ENCODE results near the gene MYBPC2.

MYBPC2 gene

GRCh38 chr19:50486823-50487515 lies 54.3 kb downstream of the MYBPC2 start:
- Histone ChIP-seq H3K36me3 (ENCODE audit: control insufficient read depth in 5 of 5, insufficient read depth in 5 of 5, low read length in 5 of 5) (peaks cover 0 to 25% (median 14%) of the 10 kb centered on the region in 5 donors), H3K4me1 (ENCODE audit: control insufficient read depth in 5 of 5, insufficient read depth in 5 of 5, low read length in 5 of 5) (peaks cover 0 to 9% (median 4%) of the 10 kb centered on the region in 5 donors), H3K9me3 (ENCODE audit: control insufficient read depth in 5 of 5, low read length in 5 of 5) (peaks cover 0 to 3% (median 0%) of the 10 kb centered on the region in 5 donors), H3K27me3 (ENCODE audit: control insufficient read depth in 5 of 5, insufficient read depth in 4 of 5, low read length in 5 of 5) (peaks cover 14 to 38% (median 23%) of the 10 kb centered on the region in 5 donors), H3K9ac (ENCODE audit: low read length in 5 of 5) (no peak overlapping the region), H3K4me3 (ENCODE audit: low read depth in 1 of 5, low read length in 5 of 5) (no peak overlapping the region), H3K27ac (ENCODE audit: low read depth, low read length) (no peak overlapping the region)

- H3K9ac ChIP-seq (ENCODE audit: low read length in 5 of 5), result no peak overlapping the region
- peaks cover 0 to 3% (median 0%) of the 10 kb centered on the region in 5 donors for H3K9me3 ChIP-seq (ENCODE audit: control insufficient read depth in 5 of 5, low read length in 5 of 5)
- H3K36me3 ChIP-seq (ENCODE audit: control insufficient read depth in 5 of 5, insufficient read depth in 5 of 5, low read length in 5 of 5), result peaks cover 0 to 10% (median 0%) of the 10 kb centered on the region in 5 donors
- H3K27ac ChIP-seq (ENCODE audit: low read depth, low read length), result no peak overlapping the region
- H3K4me1 ChIP-seq (ENCODE audit: control insufficient read depth in 5 of 5, insufficient read depth in 5 of 5, low read length in 5 of 5), result peaks cover 0 to 14% (median 4%) of the 10 kb centered on the region in 5 donors
- H3K4me3 ChIP-seq (ENCODE audit: low read depth in 1 of 5, low read length in 5 of 5), result no peak overlapping the region
- peaks cover 14 to 43% (median 27%) of the 10 kb centered on the region in 5 donors for H3K27me3 ChIP-seq (ENCODE audit: control insufficient read depth in 5 of 5, insufficient read depth in 4 of 5, low read length in 5 of 5)
Observed at GRCh38 chr19:50488389-50489194, 55.9 kb downstream of the MYBPC2 start.

- H3K36me3 ChIP-seq (ENCODE audit: control insufficient read depth in 5 of 5, insufficient read depth in 5 of 5, low read length in 5 of 5), result peaks cover 0 to 6% (median 0%) of the 10 kb centered on the region in 5 donors
- H3K9ac ChIP-seq (ENCODE audit: low read length in 5 of 5), result no peak overlapping the region
- no peak overlapping the region for H3K4me3 ChIP-seq (ENCODE audit: low read depth in 1 of 5, low read length in 5 of 5)
- peaks cover 0 to 14% (median 4%) of the 10 kb centered on the region in 5 donors for H3K4me1 ChIP-seq (ENCODE audit: control insufficient read depth in 5 of 5, insufficient read depth in 5 of 5, low read length in 5 of 5)
- H3K9me3 ChIP-seq (ENCODE audit: control insufficient read depth in 5 of 5, low read length in 5 of 5), result peaks cover 0 to 3% (median 0%) of the 10 kb centered on the region in 5 donors
- no peak overlapping the region for H3K27ac ChIP-seq (ENCODE audit: low read depth, low read length)
- peaks cover 14 to 44% (median 29%) of the 10 kb centered on the region in 5 donors for H3K27me3 ChIP-seq (ENCODE audit: control insufficient read depth in 5 of 5, insufficient read depth in 4 of 5, low read length in 5 of 5)
Observed at GRCh38 chr19:50489461-50490011, 56.8 kb downstream of the MYBPC2 start.

GRCh38 chr19:50490411-50490811 lies 57.7 kb downstream of the MYBPC2 start:
- Histone ChIP-seq H3K27me3 (ENCODE audit: control insufficient read depth in 5 of 5, insufficient read depth in 4 of 5, low read length in 5 of 5) (peaks cover 14 to 52% (median 30%) of the 10 kb centered on the region in 5 donors), H3K4me1 (ENCODE audit: control insufficient read depth in 5 of 5, insufficient read depth in 5 of 5, low read length in 5 of 5) (peaks cover 0 to 14% (median 4%) of the 10 kb centered on the region in 5 donors), H3K9ac (ENCODE audit: low read length in 5 of 5) (no peak overlapping the region), H3K4me3 (ENCODE audit: low read depth in 1 of 5, low read length in 5 of 5) (no peak overlapping the region), H3K36me3 (ENCODE audit: control insufficient read depth in 5 of 5, insufficient read depth in 5 of 5, low read length in 5 of 5) (peaks cover 0 to under 1% (median 0%) of the 10 kb centered on the region in 5 donors), H3K27ac (ENCODE audit: low read depth, low read length) (no peak overlapping the region), H3K9me3 (ENCODE audit: control insufficient read depth in 5 of 5, low read length in 5 of 5) (peaks cover 0 to 3% (median 0%) of the 10 kb centered on the region in 5 donors)

GRCh38 chr19:50490991-50491472 lies 58.3 kb downstream of the MYBPC2 start:
- Histone ChIP-seq H3K27ac (ENCODE audit: low read depth, low read length) (no peak overlapping the region), H3K4me1 (ENCODE audit: control insufficient read depth in 5 of 5, insufficient read depth in 5 of 5, low read length in 5 of 5) (peaks cover 0 to 14% (median 4%) of the 10 kb centered on the region in 5 donors), H3K4me3 (ENCODE audit: low read depth in 1 of 5, low read length in 5 of 5) (no peak overlapping the region), H3K36me3 (ENCODE audit: control insufficient read depth in 5 of 5, insufficient read depth in 5 of 5, low read length in 5 of 5) (no peaks in the 10 kb centered on the region), H3K9me3 (ENCODE audit: control insufficient read depth in 5 of 5, low read length in 5 of 5) (peaks cover 0 to 3% (median 0%) of the 10 kb centered on the region in 5 donors), H3K9ac (ENCODE audit: low read length in 5 of 5) (no peak overlapping the region), H3K27me3 (ENCODE audit: control insufficient read depth in 5 of 5, insufficient read depth in 4 of 5, low read length in 5 of 5) (peaks cover 14 to 52% (median 30%) of the 10 kb centered on the region in 5 donors)

GRCh38 chr19:50492303-50493052 lies 59.8 kb downstream of the MYBPC2 start:
- peaks cover 0 to 3% (median 0%) of the 10 kb centered on the region in 5 donors for H3K9me3 ChIP-seq (ENCODE audit: control insufficient read depth in 5 of 5, low read length in 5 of 5)
- peaks cover 0 to 14% (median 4%) of the 10 kb centered on the region in 5 donors for H3K4me1 ChIP-seq (ENCODE audit: control insufficient read depth in 5 of 5, insufficient read depth in 5 of 5, low read length in 5 of 5)
- H3K9ac ChIP-seq (ENCODE audit: low read length in 5 of 5), result no peak overlapping the region
- no peaks in the 10 kb centered on the region for H3K36me3 ChIP-seq (ENCODE audit: control insufficient read depth in 5 of 5, insufficient read depth in 5 of 5, low read length in 5 of 5)
- H3K27me3 ChIP-seq (ENCODE audit: control insufficient read depth in 5 of 5, insufficient read depth in 4 of 5, low read length in 5 of 5), result peaks cover 8 to 48% (median 34%) of the 10 kb centered on the region in 5 donors
- no peak overlapping the region for H3K27ac ChIP-seq (ENCODE audit: low read depth, low read length)
- no peak overlapping the region for H3K4me3 ChIP-seq (ENCODE audit: low read depth in 1 of 5, low read length in 5 of 5)

GRCh38 chr19:50493171-50493570 lies 60.5 kb downstream of the MYBPC2 start:
- Histone ChIP-seq H3K36me3 (ENCODE audit: control insufficient read depth in 5 of 5, insufficient read depth in 5 of 5, low read length in 5 of 5) (no peaks in the 10 kb centered on the region), H3K9me3 (ENCODE audit: control insufficient read depth in 5 of 5, low read length in 5 of 5) (peaks cover 0 to 3% (median 0%) of the 10 kb centered on the region in 5 donors), H3K4me3 (ENCODE audit: low read depth in 1 of 5, low read length in 5 of 5) (no peak overlapping the region), H3K27me3 (ENCODE audit: control insufficient read depth in 5 of 5, insufficient read depth in 4 of 5, low read length in 5 of 5) (peaks cover 7 to 45% (median 31%) of the 10 kb centered on the region in 5 donors), H3K27ac (ENCODE audit: low read depth, low read length) (no peak overlapping the region), H3K4me1 (ENCODE audit: control insufficient read depth in 5 of 5, insufficient read depth in 5 of 5, low read length in 5 of 5) (peaks cover 0 to 14% (median 4%) of the 10 kb centered on the region in 5 donors), H3K9ac (ENCODE audit: low read length in 5 of 5) (no peak overlapping the region)

- H3K27me3 ChIP-seq (ENCODE audit: control insufficient read depth in 5 of 5, insufficient read depth in 4 of 5, low read length in 5 of 5), result peaks cover 7 to 40% (median 21%) of the 10 kb centered on the region in 5 donors
- H3K4me1 ChIP-seq (ENCODE audit: control insufficient read depth in 5 of 5, insufficient read depth in 5 of 5, low read length in 5 of 5), result peaks cover 0 to 11% (median 0%) of the 10 kb centered on the region in 5 donors
- peaks cover 0 to 3% (median 0%) of the 10 kb centered on the region in 5 donors for H3K9me3 ChIP-seq (ENCODE audit: control insufficient read depth in 5 of 5, low read length in 5 of 5)
- H3K4me3 ChIP-seq (ENCODE audit: low read depth in 1 of 5, low read length in 5 of 5), result no peak overlapping the region
- no peaks in the 10 kb centered on the region for H3K36me3 ChIP-seq (ENCODE audit: control insufficient read depth in 5 of 5, insufficient read depth in 5 of 5, low read length in 5 of 5)
- H3K27ac ChIP-seq (ENCODE audit: low read depth, low read length), result no peak overlapping the region
- no peak overlapping the region for H3K9ac ChIP-seq (ENCODE audit: low read length in 5 of 5)
Observed at GRCh38 chr19:50494186-50495019, 61.7 kb downstream of the MYBPC2 start.

Data from subcutaneous abdominal adipose tissue (tissue), 5 donors.